Ovary (tissue), 9 donors: ENCODE measurements around the gene CYP2D6. TPM values are rescaled to one million over a fixed set of nuclear protein-coding genes. Genes with fewer than 3 reads are reported as not detected.
A peak's percentile ranks its signal among the peaks of the same experiment; 100 is the strongest.
"Not testable (repeated sequence)": the region's sequence is repeated elsewhere in the genome, so short reads cannot be mapped to it uniquely, and the experiment has no call there.

Experiments used
- DNase-seq, 5 donors: peaks; one replicate each; pipeline ENCODE4 v3.0.0-alpha.2; 2019 to 2020
- H3K27ac ChIP-seq, 2 donors: fragments of 200-600 bp; one replicate each; pipeline versions ENCODE4 v1.5.1 to v1.8.0; 2019 to 2022
- H3K27me3 ChIP-seq: fragments of 200-600 bp; one replicate; pipeline ENCODE4 v1.8.0; 2022
- H3K36me3 ChIP-seq: fragments of 200-600 bp; sonication (generic); one replicate; pipeline ENCODE4 v1.5.1; 2019
- H3K4me1 ChIP-seq: one replicate; pipeline ENCODE4 v1.8.1; 2013; ENCODE audit warnings: mild to moderate bottlenecking, moderate library complexity; ENCODE audit not compliant: insufficient read depth
- H3K4me3 ChIP-seq: fragments of 200-600 bp; sonication (generic); one replicate; pipeline ENCODE4 v1.5.1; 2017
- H3K9me3 ChIP-seq, 2 donors: fragments of 200-600 bp in 1 of 2; sonication (generic) in 1 of 2; one replicate each; pipeline versions ENCODE4 v1.5.1 to v1.8.1; 2013 to 2019; ENCODE audit warnings: mild to moderate bottlenecking in 1 of 2, moderate library complexity in 1 of 2
- EP300 ChIP-seq: sonication (generic); formaldehyde crosslinking; IDR thresholded peaks from one replicate; pipeline ENCODE4 v1.6.1; 2017; ENCODE audit warnings: antibody characterized with exemption
- POLR2A ChIP-seq: fragments of 450-650 bp; IDR thresholded peaks from one replicate; pipeline ENCODE4 v1.6.1; 2017; ENCODE audit warnings: antibody characterized with exemption, mild to moderate bottlenecking, moderate library complexity
- WGBS, 3 donors: extraction: QIAGEN DNeasy Blood & Tissue Kit in 1 of 3; methylation state at CpG; one replicate each; pipeline versions ENCODE4 v1.1.5 to v1.1.7; 2013 to 2017; 5-methylcytosine and 5-hydroxymethylcytosine counted together
- intact Hi-C, 4 donors: fragments of 100-400 bp; cut with DNase I; formaldehyde crosslinking; loops; one replicate each; pipeline versions ENCODE4 v1.11.0 to v1.15.1; 2022 to 2023
- polyA plus RNA-seq, 2 donors: library from polyadenylated mRNA; stranded (reverse); fragments of 200-250 nt in 1 of 2; fragments of 350-450 nt in 1 of 2; fragmentation: Illumina TruSeq in 1 of 2; extraction: RNeasy Lipid Tissue Mini Kit (QIAGEN cat#74804) in 1 of 2; gene quantifications; one replicate each; pipeline ENCODE4 v1.2.3, GENCODE V29; 2013 to 2014
- total RNA-seq, 7 donors: library from RNA; depleted of rRNA in 2 of 7; stranded (reverse); fragments of >200 nt in 2 of 7; fragmentation: NEBNext Ultra II Directional in 3 of 7; extraction: Animal tissue kit (Norgen Biotek cat#: 25700) in 3 of 7; gene quantifications; one replicate each; pipeline versions ENCODE4 v1.1.0 to v1.2.4, GENCODE V29; 2016 to 2023
- TF ChIP-seq, protein P1 (sequence below), 3 donors: fragments of 450-650 bp in 2 of 3; fragments of 200-600 bp in 1 of 3; IDR thresholded peaks; one replicate each; pipeline versions ENCODE4 v1.5.1 to v1.8.0; 2016 to 2022; ENCODE audit warnings: antibody characterized with exemption in 3 of 3, mild to moderate bottlenecking in 1 of 3
- donor health status: DM: no; HTN: no; CAD: no; lungs with moderate emphysema.
- donor health status: DM: no; HTN: no; CAD: no.
- donor health status: Bipolar disorder and iron deficiency.
- donor health status: DM: yes; HTN: yes; CAD: no.
- donor health status: DM: no; HTN: no; CAD: no.
- donor health status: DM: yes; HTN: yes; CAD: no.

The CYP2D6 gene
- total and polyA plus RNA-seq, 9 donors, result 0.28 to 2.0 (median 0.97) TPM

DNA sequence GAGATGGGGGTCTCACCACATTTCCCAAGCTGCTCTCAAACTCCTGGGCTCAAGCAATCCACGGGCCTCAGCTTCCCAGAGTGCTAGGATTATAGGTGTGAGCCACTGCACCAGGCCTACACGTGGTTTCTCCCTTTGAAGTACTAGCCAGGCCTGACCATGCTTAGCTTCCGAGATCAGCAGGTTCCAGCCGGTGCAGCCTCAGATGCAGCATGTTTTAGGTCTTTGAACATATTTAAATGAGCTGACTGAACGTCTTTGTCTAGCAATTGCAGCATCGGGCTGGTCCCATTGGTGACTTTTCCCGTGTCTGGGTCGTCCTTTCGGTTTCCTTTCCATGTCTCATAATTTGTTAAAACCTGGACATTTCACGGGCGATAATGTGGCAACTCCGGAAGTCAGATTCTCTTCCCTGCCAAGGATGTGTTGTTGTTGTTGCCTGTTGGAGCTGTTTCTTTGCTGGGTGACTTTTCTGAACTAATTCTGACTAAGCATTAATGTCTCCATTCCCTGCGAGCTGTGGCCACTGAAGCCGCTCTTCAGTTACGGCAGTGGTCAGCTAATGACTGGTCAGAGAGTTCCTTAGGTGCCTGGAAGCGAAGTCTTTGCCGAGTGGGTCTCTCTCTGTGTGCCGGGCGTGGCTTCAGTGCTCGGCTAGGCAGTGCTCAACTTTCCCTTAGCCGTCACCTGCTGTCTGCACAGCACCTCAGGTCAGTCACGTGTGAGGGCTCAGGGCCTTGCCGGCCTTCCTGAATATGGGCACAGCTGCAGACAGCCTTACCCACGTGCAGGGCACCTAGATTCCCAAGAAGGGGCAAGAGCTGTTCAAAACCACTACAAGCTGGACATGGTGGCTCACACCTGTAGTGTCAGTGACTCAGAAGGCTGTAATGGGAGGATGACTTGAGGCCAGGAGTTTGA is 3.8 kb upstream of the CYP2D6 start:
- Histone ChIP-seq H3K36me3 (no peaks in the 10 kb centered on the region), H3K27ac (no peak overlapping the region), H3K9me3 (no peaks in the 10 kb centered on the region), H3K27me3 (no peaks in the 10 kb centered on the region), H3K4me1 (no peaks in the 10 kb centered on the region), H3K4me3 (no peak overlapping the region)
- WGBS, 3 donors, result 60 to 75% (median 73%) methylated on average over 24 of the region's 24 CpGs
- intact Hi-C loops, result no loop called here
- TF ChIP-seq POLR2A, result no peak
- no peak for TF ChIP-seq EP300
- TF ChIP-seq, protein P1, sequence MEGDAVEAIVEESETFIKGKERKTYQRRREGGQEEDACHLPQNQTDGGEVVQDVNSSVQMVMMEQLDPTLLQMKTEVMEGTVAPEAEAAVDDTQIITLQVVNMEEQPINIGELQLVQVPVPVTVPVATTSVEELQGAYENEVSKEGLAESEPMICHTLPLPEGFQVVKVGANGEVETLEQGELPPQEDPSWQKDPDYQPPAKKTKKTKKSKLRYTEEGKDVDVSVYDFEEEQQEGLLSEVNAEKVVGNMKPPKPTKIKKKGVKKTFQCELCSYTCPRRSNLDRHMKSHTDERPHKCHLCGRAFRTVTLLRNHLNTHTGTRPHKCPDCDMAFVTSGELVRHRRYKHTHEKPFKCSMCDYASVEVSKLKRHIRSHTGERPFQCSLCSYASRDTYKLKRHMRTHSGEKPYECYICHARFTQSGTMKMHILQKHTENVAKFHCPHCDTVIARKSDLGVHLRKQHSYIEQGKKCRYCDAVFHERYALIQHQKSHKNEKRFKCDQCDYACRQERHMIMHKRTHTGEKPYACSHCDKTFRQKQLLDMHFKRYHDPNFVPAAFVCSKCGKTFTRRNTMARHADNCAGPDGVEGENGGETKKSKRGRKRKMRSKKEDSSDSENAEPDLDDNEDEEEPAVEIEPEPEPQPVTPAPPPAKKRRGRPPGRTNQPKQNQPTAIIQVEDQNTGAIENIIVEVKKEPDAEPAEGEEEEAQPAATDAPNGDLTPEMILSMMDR (IDR thresholded peaks at IDR 0.05), result no peak
- DNase-seq, result no peak

DNA sequence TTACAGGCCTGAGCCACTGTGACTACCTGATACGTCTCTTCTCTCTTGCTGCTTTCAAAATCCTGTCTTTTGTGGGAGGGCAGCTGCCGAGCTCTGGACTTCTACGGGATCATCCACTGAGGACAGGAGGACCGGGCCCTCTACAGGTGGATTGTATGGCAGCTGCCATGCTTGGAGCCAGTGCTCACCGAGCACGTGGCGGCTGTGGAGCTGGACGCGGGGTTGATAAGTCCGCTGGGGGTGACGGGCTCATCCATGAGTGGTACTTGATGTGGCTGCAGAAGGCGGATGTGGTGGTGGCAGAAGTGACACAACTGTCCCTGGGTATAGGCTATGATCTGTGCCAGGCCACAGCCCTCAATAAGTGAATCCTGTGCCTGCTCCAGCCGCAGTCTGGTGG is 1.8 kb upstream of the CYP2D6 start:
- Histone ChIP-seq H3K27ac (no peak overlapping the region), H3K4me3 (no peak overlapping the region), H3K9me3 (no peaks in the 10 kb centered on the region), H3K27me3 (no peaks in the 10 kb centered on the region), H3K4me1 (no peaks in the 10 kb centered on the region), H3K36me3 (no peaks in the 10 kb centered on the region)
- 76 to 84% (median 83%) methylated on average over 13 of the region's 13 CpGs for WGBS, 3 donors
- intact Hi-C loops, result no loop called here
- no peak for DNase-seq
- TF ChIP-seq, protein P1 (IDR thresholded peaks at IDR 0.05), result no peak
- TF ChIP-seq EP300, result no peak
- TF ChIP-seq POLR2A, result no peak

DNA sequence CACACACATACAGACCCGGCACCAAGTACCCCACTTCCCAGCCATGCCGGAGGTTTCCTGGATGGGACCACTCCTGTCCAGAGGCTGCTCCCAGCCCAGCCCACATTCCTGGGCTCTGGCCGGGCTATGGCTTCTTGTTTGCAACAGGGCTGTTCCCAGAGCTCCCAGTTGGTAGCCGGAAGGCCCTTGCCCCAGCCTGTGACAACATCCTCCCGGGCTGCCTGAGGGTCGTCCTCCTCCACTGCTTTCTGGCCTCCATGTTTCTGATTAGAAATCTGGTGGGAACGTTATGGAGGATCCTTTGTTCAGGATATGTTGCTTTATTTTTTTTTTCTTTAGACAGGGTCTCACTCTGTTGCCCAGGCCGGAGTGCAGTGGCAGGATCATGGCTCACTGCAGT is 952 bp upstream of the CYP2D6 start:
- TF ChIP-seq, protein P1 (IDR thresholded peaks at IDR 0.05), result no peak
- TF ChIP-seq EP300, result no peak
- intact Hi-C loops, result no loop called here
- WGBS, 3 donors, result 57 to 61% (median 57%) methylated on average over 8 of the region's 8 CpGs
- DNase-seq, result no peak
- Histone ChIP-seq H3K36me3 (no peaks in the 10 kb centered on the region), H3K27ac (no peak overlapping the region), H3K9me3 (no peaks in the 10 kb centered on the region), H3K27me3 (no peaks in the 10 kb centered on the region), H3K4me1 (no peaks in the 10 kb centered on the region), H3K4me3 (no peak overlapping the region)

DNA sequence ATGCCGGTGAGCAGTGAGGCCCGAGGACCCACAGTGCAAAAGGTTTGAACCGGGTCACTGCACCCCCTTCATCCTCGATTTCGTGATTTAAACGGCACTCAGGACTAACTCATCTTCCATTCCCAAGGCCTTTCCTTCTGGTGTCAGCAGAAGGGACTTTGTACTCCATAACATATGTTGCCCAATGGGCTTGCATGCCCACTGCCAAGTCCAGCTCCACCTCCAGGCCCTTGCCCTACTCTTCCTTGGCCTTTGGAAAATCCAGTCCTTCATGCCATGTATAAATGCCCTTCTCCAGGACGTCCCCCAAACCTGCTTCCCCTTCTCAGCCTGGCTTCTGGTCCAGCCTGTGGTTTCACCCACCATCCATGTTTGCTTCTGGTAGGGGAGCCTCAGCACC is 428 bp downstream of the CYP2D6 start:
- H3K36me3 ChIP-seq, intact Hi-C loops, H3K4me1 ChIP-seq, H3K9me3 ChIP-seq, H3K4me3 ChIP-seq, H3K27me3 ChIP-seq, DNase-seq, H3K27ac ChIP-seq: not testable (repeated sequence)
- 13 to 39% (median 23%) methylated on average over 1 of the region's 7 CpGs for WGBS, 3 donors

DNA sequence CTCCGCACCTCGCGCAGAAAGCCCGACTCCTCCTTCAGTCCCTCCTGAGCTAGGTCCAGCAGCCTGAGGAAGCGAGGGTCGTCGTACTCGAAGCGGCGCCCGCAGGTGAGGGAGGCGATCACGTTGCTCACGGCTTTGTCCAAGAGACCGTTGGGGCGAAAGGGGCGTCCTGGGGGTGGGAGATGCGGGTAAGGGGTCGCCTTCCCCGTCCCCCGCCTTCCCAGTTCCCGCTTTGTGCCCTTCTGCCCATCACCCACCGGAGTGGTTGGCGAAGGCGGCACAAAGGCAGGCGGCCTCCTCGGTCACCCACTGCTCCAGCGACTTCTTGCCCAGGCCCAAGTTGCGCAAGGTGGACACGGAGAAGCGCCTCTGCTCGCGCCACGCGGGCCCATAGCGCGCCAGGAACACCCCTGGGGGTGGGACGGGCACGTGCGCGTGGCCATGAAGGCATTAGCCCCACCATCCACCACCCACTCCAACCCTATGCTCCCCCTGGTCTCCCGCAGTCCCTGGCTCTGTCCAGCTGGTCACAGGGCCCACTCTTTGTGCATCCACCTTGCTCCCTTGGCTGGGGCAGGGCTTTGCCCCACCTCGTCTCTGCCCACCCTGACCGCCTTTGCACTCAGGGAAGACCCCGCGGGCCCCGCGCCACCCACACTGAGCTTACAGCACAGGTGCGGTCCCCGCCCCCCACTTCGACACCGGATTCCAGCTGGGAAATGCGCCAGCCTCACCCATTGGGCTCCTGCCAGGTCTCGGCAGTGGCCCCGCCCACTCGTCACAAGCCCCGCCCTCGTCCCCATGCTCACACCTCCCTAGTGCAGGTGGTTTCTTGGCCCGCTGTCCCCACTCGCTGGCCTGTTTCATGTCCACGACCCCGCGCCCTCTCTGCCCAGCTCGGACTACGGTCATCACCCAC is 1.6 kb downstream of the CYP2D6 start:
- H3K4me1 ChIP-seq, H3K4me3 ChIP-seq, H3K27me3 ChIP-seq, intact Hi-C loops, H3K9me3 ChIP-seq, H3K36me3 ChIP-seq, H3K27ac ChIP-seq: not testable (repeated sequence)
- 57 to 82% (median 67%) methylated on average over 59 to 65 of the region's 65 CpGs for WGBS, 3 donors
- peak in 1 of 5 donors; percentile 59 for DNase-seq

- intact Hi-C loops, H3K4me1 ChIP-seq, H3K9me3 ChIP-seq, H3K4me3 ChIP-seq, H3K36me3 ChIP-seq, DNase-seq, H3K27me3 ChIP-seq, H3K27ac ChIP-seq: not testable (repeated sequence)
- 65 to 82% (median 74%) methylated on average over 13 of the region's 13 CpGs for WGBS, 3 donors
Observed at GRCh38 chr22:42128007-42128406, 2.6 kb downstream of the CYP2D6 start.
